ENCODE measurements around the gene LY9.

- TF ChIP-seq, protein P1, sequence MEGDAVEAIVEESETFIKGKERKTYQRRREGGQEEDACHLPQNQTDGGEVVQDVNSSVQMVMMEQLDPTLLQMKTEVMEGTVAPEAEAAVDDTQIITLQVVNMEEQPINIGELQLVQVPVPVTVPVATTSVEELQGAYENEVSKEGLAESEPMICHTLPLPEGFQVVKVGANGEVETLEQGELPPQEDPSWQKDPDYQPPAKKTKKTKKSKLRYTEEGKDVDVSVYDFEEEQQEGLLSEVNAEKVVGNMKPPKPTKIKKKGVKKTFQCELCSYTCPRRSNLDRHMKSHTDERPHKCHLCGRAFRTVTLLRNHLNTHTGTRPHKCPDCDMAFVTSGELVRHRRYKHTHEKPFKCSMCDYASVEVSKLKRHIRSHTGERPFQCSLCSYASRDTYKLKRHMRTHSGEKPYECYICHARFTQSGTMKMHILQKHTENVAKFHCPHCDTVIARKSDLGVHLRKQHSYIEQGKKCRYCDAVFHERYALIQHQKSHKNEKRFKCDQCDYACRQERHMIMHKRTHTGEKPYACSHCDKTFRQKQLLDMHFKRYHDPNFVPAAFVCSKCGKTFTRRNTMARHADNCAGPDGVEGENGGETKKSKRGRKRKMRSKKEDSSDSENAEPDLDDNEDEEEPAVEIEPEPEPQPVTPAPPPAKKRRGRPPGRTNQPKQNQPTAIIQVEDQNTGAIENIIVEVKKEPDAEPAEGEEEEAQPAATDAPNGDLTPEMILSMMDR (conservative IDR thresholded peaks at IDR 0.05; ENCODE audit: low read length): no peak
- no peak for TF ChIP-seq EZH2phosphoT487 (IDR thresholded peaks at IDR 0.05; ENCODE audit: borderline replicate concordance)
Observed at GRCh38 chr1:160767395-160768294, 28.3 kb upstream of the LY9 start.

All from Loucy (cell line).